ENCODE data around the gene CALM1.

Gene CALM1

DNA sequence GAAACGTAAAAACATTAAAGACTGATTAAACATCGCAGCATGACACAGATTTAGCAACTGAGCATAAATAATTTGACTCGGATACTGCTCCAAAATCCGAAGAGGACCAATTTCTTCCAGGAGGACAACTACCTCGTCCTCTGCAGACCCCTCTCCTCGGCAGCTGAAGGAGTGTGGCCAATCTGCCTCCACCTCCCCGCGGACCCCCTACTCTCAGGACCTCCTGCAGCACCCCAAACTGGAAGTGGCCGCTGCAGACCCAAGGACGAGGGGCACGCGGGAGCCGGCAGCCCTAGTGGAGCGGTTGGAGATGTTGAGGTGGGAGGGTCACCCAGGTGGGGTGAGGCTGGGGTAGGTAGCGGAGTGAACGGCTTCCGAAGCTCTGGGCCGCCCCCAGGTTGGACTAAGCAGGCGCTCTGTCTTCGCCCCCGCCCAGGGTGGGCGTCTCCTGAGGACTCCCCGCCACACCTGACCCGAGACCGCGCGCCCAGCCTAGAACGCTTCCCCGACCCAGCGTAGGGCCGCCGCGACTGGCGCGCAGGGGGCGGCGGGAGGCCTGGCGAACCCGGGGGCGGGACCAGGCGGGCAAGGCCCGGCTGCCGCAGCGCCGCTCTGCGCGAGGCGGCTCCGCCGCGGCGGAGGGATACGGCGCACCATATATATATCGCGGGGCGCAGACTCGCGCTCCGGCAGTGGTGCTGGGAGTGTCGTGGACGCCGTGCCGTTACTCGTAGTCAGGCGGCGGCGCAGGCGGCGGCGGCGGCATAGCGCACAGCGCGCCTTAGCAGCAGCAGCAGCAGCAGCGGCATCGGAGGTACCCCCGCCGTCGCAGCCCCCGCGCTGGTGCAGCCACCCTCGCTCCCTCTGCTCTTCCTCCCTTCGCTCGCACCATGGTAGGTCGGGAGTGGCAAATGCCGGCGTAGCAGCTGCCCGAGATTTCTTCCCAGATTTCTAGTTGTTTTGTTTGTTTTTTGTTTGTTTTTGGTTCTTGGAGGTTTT, at the start of gene CALM1:
CALM1 (plus strand) TSS at position 689 of the 999 bp plus-strand sequence; CDS start at position 891, 202 bp downstream.
- DNase-seq, result peak; percentile 96

DNA sequence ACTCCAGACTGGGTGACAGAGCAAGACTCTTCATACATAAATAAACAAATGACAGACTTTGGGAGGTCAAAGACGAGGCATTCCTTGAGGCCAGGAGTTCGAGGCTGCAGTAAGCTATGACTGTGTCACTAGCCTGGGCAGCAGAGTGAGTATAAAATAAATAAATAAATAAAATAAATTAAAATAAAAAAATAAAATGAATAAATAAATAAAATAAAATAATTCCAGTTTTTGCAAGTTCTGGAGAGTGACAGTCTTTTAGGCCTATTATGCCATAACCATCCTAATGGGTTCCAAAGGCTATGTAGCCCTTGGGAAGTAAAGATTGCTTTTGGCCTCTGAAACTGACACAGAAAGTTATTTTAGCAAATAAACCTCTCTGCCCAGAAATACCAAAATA, 48.6 kb upstream of the CALM1 start:
- no peak for DNase-seq

DNA sequence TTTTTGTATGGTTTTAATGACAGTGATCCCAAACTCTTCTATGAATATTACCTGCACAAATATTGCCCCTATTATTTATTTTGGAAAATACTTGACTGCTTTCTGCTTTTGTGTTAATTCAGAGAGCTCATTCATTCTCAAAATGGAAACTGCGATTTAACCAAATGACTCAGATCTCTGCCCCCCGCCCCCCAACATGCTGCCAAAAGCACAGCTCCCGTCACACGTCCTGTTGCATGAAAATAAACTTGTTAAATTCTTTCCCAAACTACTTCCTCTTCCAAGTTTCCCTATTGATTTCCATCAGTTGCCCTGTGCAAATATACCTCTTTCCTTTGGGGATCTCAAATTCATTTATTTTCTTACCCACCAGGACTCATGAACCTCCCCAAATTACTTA, 47.1 kb upstream of the CALM1 start:
- no peak for DNase-seq

DNA sequence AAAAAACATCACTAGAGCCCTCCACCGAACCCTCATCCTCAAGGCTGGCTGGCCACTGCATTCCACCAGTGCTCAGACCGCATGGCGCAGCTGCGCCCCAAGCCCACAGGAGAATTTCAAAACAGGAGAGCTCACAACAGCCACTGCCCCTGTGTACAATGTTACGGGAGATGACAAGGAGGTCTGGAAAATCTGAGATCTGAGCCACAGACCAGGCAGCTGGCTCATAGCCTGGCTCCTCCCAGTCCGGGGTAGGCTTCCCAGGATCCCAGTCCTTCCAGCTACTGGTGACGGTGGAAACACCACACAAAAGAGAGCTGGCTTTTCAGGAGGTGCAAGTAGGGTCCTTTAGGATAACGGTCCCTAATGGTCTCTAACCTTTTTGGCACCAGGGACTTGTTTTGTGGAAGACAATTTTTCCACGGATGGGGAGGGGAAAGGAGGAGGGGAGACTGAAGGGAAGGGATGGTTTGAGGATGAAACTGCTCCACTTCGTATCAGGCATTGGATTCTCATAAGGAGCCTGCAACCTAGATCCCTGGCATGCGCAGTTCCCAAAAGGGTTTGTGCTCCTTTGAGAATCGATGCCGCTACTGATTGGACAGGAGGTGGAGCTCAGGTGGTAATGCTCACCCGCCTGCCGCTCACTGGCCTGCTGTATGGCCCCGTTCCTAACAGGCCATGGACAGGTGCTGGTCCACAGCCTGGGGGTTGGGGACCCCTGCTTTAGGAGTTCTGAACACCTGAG, 42.1 kb upstream of the CALM1 start:
- no peak for DNase-seq

DNA sequence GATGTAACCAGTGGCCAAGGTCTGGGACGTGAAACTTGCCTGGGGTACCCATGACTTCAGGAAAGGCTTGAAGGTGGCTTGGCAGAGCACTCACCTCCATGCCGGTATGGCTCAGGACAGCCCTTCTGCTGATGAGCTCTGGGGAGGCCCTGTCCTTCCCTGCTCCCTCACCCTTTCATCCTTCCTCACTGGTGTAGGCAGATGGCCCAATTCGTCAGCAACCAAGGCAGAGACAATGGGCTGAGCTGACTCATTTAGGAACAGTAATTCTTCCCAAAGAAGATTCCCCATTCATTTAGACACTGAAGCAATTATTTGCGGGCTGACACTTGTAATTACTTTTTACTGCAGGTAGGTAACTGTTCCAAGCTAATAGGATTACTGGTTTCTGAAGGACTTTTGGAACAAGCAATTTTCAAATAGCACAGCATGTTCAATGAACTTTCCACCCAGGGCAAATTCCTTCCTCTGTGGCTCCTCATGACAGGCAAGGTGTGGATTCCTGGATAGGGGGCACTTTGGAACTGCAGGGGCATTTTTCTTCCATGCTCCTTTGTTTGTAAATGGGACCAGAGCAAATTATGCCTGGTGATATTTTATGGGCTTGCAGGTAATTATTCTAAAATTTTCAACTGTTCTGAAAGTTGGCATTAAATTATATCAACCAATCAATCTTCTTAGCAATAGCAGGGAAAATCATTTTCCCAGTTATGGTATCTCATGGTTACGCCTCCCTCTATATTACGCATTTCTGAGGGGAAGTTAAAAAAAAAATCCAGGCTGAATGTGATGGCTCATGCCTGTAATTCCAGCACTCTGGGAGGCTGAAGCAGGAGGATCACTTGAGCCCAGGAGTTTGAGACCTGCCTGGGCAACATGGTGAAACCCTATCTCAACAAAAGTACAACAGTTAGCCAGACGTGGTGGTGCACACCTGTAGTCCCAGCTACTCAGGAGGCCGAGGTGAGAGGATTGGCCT, 41.0 kb upstream of the CALM1 start:
- no peak for DNase-seq

DNA sequence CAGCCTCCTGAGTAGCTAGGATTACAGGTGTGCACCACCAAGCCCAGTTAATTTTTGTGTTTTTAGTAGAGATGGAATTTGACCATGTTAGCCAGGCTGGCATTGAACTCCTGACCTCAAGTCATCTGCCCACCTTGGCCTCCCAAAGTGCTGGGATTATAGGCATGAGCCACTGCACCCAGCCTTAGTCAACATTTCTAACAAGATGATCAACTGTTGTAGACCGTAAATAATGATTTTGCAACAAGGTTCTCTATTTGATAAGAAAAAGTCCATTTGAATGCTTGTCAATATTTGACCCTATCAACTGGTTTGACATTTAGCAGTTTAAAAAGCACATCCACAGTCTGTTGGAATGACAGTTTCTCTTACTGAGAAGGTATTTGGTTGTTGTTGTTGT, 39.9 kb upstream of the CALM1 start:
- no peak for DNase-seq

DNA sequence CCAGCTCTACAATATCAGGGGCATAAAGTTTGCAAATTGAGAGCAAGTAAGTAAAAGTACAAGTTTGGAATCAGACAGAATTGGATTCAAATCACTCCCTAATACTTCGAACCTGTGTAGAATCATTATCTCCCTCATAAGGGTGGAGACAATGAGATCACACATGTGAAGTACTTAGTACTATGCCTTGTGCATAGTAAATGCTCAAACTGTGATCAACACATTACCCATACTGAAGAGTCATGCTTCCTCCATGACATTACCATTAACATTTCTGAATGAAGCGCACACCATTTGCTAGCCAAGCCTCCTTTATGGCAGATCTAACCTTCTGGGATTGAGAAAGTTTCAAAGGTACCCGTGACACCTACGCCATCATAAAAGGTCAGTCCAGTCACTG, 38.5 kb upstream of the CALM1 start:
- DNase-seq, result no peak

DNA sequence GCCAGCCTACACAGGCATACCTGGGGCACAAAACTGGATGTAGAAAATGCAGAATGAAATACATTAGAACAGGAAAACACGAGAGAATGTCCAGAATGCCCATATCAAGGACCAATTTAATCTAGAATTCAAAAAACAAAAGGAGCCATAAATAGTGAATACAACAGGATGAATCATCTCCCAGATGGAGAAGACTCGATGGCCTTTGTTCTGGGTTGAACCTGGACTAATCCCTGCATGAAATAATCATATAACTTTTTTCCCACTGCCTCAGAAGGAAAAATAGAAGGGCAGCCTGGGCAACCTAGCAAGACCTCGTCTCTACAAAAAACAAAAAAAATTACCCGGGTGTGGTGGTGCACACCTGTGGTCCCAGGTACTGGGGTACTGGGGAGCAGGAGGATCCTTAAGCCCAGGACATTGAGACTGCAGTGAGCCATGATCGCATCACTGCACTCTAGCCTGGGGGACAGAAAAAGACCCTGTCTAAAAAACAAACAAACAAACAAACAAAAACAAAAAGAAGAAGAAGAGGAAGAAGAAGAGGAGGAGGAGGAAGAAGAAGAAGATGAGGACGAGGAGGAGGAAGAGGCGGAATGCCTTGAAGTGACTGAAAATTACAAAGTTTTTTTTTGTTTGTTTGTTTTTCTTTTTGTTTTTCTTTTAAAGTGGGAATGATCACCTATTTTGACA, 34.8 kb upstream of the CALM1 start:
- DNase-seq, result no peak

DNA sequence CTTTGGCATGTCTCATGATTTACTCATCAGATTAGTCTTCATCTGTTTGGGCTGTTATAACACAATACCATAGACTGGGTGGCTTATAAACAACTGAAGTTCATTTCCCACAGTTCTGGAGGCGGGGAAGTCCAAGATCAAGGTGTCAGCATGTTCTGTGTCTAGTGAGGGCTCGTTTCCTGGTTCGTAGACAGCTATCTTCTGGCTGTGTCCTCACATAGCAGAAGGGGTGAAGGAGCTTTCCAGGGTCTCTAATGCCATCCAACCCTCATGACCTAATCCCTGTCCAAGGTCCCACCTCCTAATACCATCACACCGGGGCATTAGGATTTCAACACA, 34.3 kb upstream of the CALM1 start:
- no peak for DNase-seq

DNA sequence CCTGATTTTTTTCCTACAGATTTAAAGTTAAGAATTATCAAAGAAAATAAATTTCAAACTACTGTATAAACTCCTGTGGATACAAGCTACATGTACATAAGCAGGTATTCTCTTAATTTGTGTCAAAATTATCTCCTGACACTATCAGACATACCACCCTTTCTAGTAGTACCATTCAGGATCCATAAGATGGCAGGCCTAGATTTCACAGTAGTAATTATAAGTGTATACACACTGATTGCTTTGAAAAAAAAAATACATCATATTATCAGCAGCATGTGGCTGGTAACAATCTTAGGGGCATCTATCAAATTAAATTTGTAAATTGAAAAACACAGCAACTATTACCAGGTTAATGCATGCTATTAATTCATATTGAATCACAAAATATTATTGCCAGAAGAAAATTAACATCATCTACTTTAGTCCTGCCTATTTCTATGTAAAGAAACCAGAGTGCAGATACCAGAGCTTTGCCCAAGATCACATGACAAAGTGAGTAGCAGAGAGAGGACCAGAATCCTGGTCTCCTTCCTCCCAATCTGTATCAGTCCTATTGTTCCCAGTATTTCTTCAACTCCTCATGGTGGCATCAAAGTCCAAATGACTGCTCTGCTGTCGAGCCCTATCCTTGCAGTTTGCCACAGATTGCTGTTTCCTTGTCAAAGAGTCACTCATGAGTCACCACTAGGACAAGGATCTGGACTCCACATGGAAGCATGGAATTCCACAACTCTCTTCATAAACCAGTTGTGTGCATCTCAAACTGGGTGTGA, 27.7 kb upstream of the CALM1 start:
- no peak for DNase-seq

DNA sequence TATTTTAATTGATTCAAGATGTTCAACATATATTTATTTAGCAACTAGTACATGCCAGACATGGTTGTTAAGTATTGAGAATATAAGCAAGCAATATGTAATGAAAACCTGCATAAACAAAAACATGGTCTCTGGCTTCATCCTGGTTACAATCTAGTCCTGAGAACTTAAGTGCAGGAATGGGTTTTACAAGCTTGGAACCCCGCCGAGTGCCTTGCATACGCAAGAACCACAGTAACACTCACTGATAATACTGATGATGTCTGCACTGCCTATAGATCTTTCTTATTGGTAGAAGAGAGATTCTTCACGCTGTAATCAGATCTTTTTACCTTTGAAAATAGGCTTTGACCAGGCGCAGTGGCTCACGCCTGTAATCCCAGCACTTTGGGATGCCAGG, 22.9 kb upstream of the CALM1 start:
- DNase-seq, result no peak

DNA sequence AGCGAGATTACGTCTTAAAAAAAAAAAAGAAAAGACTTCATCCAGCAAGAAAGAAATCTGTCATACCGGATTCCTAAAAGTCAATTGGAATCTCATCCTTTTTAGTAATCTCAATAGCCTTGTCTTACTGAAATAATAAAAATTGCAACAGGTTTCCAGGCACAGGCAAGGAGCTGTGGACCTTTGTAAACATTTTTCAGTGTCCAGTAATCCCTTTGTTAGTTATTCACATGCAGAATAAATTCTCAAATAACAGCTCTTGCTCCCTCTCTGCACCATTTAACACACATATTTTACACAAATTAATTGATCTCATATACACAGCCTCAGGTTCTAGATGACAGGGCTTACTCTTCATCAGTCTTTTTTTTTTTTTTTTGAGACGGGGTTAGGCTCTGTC, 22.0 kb upstream of the CALM1 start:
- no peak for DNase-seq

DNA sequence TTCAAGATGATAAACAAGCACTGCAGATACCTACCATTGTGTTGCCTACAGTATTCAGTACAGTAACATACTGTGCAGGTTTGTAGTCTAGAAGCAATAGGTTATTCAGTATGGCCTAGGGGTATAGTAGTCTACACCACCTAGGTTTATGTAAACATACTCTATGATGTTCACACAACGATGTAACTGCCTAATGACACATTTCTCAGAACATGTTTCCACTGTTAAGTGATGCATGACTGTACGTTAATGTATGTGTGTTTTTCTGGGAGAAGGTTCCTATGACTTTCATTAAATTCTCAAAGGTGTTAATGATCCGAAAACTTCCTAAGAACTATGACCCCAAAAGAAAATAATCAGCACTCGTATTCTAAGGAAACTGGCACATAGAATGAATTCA, 20.9 kb upstream of the CALM1 start:
- DNase-seq, result no peak

DNA sequence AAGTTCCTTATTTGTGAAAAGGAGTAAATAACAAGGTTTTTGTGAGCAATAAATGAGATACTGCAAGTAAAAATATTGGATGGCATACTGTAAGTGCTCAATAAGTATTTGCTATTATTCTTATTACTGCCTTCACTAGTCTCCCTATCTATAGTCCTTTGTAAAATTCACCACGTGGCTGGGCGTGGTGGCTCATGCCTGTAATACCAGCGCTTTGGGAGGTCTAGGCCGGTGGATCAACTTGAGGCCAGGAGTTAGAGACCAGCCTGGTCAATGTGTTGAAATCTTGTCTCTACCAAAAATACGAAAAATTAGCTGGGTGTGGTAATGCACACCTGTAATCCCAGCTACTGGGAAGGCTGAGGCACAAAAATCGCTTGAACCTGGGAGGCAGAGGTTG, 18.6 kb upstream of the CALM1 start:
- no peak for DNase-seq

DNA sequence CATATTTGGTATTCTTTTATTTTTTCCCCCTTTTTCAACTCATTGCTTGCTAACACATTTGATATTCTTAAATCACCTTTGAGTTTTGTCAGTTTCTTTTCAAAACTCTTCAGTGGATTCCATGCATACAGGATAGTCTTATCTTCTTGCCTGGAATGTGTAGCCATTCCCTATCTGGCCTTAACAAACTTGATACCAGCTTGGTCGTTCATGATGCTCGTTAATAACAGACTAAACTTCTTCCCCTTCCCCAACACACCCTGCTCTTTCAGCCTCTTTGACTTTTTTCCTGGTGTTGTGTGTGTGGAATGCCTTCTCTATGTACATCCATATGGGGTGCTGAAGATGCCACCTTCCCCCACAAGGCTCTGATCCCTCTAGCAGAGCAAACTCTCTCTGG, 17.7 kb upstream of the CALM1 start:
- no peak for DNase-seq

DNA sequence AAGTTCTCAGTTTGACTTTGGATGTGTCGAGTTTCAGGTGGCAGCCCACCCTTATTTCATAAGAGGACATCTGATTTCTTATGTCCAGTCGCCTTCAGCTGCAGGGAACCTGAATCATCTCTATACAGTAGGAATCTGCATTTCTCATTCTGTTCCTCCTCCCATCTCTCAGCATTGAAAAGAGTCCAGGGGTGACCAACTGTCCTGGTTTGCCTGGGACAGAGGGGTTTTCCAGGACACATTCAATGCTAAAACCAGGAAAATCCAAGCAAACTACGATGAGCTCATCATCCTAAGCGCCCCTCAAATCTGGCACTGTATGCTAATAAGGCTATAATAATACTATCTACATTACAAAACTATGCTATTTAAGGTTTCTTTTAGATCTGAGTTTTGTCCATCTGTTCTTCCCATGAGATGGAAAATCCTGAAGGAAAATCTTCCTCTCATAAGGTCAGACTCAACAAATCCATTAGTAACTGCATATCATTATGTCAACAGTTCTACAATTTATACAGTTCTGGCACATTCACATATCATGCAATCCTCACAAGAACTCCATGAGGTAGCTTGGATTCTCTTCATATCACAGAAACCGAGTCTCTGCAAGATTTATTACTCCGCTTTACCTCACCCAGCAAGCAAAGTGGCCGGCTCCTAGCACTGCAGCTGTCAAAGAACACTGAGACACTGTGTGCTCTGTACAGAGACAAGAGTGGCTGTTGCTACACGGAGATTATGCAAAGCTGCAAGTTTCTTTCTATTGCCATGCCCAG, 15.6 kb upstream of the CALM1 start:
- DNase-seq, result peak; percentile 19

DNA sequence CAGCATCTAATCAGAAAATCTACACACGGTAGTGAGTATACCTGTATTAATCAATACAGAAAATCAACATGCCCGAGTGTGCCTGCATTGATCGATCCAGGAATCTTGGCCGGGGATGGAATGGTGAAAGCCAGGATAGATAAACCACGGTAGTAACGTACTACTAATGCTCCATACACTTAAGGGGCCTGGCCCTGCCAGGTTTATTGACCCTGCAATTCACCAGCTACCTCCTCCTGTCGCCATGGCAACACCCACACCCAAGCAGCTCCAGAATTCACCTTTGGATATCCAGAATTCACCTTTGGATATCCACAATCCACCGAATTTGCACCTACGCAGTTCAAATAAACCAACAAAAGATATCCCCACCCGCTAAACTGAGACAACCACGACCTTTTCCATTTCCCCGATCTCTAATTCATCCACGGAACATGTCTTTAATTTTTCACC, 14.8 kb upstream of the CALM1 start:
- peak; percentile 38 for DNase-seq

DNA sequence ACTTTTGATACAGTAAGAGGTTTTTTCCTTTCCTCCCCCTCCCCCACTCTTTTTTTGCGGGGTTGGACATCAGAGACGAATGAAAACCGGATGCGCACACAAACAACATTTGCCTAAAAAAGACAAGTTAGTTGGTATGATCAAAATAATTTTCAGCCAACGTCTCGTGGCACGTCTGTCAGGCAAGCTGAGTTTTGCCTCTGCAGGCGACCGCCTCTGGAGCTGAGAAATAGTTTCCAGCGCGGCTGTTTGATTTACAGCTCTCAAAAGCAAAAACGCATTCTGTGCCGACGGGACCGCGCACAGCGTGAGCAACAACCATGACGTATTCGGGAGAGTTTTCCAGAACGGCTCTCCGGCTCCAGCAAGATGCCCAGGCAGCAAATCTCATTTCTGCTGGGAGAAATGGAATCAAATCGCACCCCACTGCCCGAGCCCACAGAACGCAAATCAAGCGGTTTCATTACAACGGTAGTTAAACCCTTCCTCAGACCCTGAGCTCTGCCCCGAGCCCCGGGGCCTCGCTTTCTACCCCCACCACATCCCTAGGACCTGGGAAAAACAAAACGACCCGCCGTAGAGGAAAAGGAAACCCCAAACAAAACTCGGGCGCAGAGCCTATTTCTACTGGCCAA, 14.2 kb upstream of the CALM1 start:
- peak; percentile 73 for DNase-seq

DNA sequence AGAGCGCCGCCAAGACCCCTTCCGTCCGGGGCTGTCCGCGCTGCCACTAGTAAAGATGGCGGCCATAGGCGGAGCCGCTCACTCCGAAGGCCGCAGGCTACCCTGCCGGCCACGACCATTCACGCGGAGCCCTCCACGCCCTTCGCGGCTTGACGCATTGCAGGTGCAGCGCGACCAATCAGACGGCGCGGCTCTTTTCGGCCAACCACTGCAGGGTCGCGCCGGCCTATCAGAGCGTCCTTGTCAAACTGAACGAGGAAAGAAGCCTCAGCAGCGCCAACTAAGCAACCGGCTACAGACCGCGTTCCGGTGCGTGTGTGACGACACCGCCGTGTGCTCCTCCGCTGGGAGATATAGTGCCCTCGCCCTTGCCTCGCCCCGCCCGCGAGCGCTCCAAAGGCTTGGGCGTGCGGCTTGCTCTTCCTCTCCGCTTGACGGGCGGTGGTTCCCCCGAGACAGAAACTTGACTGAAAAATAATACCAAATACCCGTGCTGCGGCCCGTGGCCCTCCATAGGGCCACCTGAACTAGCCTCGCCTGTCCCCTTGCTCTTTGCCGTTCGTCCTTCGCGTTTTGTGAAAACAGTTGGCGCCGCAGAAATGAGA, 13.6 kb upstream of the CALM1 start:
- peak; percentile 98 for DNase-seq
